A673 (cell line): Measurements from ENCODE around the gene PRR9.

Experiments used
- CTCF ChIP-seq: fragments of 300-800, 200-600 bp; sonication (generic); conservative IDR thresholded peaks from 2 replicates; pipeline ENCODE4 v1.5.1; 2017; ENCODE audit warnings: low read depth, mild to moderate bottlenecking, antibody characterized with exemption, low read length, moderate library complexity, mixed read lengths
- EZH2 ChIP-seq: fragments of 200-600 bp; sonication (generic); IDR thresholded peaks from 2 replicates; pipeline ENCODE4 v1.6.1; 2017; ENCODE audit warnings: borderline replicate concordance, low read depth, mild to moderate bottlenecking, mixed read lengths, antibody characterized with exemption, low read length; ENCODE audit not compliant: poor library complexity, severe bottlenecking

DNA sequence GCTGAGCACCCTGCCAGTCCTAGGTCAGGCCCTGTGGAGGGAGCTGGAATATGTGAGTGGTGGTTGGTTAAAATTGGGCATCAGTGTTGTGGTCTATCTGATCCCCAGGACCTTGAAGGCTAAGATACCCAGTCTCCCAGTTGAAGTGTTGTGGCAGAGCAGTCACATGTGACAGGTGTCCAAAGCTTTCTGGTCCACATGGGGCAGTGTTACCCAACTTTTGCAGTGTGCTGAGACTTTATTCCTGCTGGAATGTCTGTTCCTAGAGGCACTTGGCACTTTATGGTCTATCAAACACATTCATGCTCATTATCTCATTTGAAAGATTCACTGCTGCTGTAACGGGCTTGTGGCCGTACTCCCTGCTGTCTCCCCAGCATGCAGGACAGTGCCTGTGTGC, 21.1 kb downstream of the PRR9 start:
- peak; percentile 27; the same call in 1 of the 2 replicates for TF ChIP-seq CTCF
- no peak for TF ChIP-seq EZH2
